ENCODE results near the gene PLXNA4. TPM values are rescaled to one million over a fixed set of nuclear protein-coding genes. Genes with fewer than 3 reads are reported as not detected.

Gene PLXNA4
- total and polyA plus RNA-seq, 2 experiments from 2014 or later, result 0.08 to 0.80 TPM

- no peak for TF ChIP-seq REST (IDR thresholded peaks at IDR 0.05; ENCODE audit: unreplicated experiment)
- no peak for TF ChIP-seq NANOG (IDR thresholded peaks at IDR 0.05; ENCODE audit: borderline replicate concordance)
- no peak for TF ChIP-seq ZNF462 (CRISPR knock-in tag; IDR thresholded peaks at IDR 0.05)
- no peak for TF ChIP-seq CTCF (conservative IDR thresholded peaks at IDR 0.05; ENCODE audit: low read depth in 2 of 2)
These were observed 418.1 kb downstream of the PLXNA4 start (continued) for GRCh38 chr7:132158166-132158565.

All from GM23338 (cell line).